GM12865 (cell line): Measurements from ENCODE around the gene TPCN1.

ENCODE experiments used
- DNase-seq: peaks from one replicate; pipeline ENCODE4 v3.0.0; 2010; ENCODE audit warnings: low read depth
- H3K4me3 ChIP-seq: 2 replicates; pipeline ENCODE4 v1.5.1; 2011; ENCODE audit warnings: mild to moderate bottlenecking, low read depth, low read length, control low read depth
- TF ChIP-seq, protein P1 (sequence below): IDR thresholded peaks from 2 replicates; pipeline ENCODE4 v1.5.1; 2011; ENCODE audit warnings: low read length, control low read depth, low read depth, inconsistent platforms; ENCODE audit not compliant: insufficient read depth; ENCODE audit errors: missing control alignments

Gene TPCN1

DNA sequence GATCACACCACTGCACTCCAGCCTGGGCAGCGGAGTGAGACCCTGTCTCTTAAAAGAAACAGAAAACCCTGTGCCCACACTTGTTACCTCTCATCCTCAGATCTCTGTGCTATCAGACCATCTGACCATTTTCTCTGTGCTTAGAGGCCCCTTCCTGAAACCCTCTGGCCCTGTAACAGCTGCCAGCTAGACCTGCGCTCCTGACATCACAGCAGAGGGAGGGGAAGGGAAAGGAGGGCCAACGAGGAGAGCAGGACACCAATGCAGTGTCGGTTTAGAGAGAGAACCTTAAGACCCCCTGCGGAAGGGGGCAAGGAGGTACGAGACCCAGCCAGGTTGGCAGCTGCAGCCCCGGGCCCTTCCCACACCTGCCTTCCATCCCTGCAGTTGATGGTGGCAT is 71.3 kb downstream of the TPCN1 start:
- TF ChIP-seq, protein P1, sequence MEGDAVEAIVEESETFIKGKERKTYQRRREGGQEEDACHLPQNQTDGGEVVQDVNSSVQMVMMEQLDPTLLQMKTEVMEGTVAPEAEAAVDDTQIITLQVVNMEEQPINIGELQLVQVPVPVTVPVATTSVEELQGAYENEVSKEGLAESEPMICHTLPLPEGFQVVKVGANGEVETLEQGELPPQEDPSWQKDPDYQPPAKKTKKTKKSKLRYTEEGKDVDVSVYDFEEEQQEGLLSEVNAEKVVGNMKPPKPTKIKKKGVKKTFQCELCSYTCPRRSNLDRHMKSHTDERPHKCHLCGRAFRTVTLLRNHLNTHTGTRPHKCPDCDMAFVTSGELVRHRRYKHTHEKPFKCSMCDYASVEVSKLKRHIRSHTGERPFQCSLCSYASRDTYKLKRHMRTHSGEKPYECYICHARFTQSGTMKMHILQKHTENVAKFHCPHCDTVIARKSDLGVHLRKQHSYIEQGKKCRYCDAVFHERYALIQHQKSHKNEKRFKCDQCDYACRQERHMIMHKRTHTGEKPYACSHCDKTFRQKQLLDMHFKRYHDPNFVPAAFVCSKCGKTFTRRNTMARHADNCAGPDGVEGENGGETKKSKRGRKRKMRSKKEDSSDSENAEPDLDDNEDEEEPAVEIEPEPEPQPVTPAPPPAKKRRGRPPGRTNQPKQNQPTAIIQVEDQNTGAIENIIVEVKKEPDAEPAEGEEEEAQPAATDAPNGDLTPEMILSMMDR = no peak
- H3K4me3 ChIP-seq = no peak overlapping the region
- no peak for DNase-seq

DNA sequence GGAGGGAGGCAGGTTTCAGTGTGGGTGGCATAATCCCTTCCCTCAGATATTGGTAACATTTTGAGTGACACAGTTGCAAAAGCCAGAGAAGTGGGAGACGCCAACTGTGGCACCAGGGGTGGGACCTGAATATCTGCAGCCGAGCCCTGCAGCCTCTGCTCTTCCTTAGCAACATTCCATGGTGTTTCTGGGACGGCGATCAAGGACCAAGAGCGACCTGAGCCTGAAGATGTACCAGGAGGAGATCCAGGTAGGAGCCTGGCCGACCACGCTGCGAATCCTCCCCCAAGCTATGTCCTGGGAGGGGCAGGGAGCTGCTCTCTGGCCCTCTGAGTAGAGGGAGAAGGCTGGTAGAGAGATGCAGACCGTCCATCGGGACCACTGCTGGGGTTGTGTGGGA is 71.8 kb downstream of the TPCN1 start:
- DNase-seq = no peak
- TF ChIP-seq, protein P1 = no peak
- no peak overlapping the region for H3K4me3 ChIP-seq

DNA sequence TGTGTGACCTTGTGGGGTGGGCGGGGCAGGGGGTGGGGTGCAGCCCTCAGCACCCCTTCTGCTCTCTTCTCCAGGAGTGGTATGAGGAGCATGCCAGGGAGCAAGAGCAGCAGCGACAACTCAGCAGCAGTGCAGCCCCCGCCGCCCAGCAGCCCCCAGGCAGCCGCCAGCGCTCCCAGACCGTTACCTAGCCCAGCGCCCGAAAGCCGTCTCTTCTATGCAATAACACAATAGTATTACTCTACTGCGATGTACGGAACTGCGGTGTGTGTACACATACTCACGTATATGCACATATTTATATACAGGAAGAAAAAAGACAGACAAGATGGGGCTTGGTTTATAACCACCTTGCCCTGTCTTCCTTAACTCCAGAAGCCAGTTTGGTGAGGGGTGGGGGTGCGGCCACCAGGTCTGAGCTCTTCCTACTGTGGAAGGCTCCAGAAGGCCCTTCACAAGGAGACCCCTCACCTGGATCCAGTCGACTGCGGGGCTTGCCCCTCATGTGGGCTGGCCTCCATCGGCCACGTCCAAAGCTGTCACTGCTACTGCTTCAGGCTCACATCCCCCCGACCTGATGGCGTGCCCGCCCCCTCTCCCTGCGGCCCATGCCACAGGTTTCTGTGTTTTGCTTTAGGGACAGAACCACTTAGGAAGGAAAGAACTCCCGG is 74.8 kb downstream of the TPCN1 start:
- no peak overlapping the region for H3K4me3 ChIP-seq
- no peak for DNase-seq
- TF ChIP-seq, protein P1 = no peak

DNA sequence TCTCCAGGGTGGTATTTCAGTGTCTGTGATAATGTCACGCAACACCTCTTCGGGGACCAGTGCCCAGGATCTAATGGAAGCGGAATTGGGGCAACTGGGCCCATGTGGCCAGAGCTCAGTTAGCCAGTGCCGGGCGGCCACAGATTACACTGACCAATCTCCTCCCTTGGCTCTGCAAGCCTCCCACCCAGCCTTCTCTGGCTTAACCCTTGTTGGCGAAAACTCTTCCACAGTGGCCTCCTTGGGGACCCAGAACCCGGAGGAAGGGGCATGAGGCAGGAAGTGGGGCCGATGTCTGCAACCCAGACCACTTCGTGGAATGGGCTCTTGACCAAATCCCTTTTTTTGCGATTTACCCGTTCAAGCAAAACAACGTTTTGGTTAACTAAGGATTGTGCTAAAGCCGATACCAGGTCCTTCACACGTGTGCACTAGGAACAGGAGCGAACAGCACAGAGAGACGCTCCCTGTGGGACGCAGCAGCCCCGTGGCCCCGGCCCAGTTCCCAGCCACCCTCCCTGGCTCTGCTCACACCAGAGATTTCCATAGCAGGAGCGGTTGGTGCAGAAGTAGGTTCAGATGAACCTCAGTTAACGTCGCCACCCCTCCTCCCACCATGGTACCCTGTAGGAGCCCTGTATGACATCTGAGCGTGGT is 75.4 kb downstream of the TPCN1 start:
- no peak for DNase-seq
- TF ChIP-seq, protein P1 = no peak
- H3K4me3 ChIP-seq = no peak overlapping the region

DNA sequence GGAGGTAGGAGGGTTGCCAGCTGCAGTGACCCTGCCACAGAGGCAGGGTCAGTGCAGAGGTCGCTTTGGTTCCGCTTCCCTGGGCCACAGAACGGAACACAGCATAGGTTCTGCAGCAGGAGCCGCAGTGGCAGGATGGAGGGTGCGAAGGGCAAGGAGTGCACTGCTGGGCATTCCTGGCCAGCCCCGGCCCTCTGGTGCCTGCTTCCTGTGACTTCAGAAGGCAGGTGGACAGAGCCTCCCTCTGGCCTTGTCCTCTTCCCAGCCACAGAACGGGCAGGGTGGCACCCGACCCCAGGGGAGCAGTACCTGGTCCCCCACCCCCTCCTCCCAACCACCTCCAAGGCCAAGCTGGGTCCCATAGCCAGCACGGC is 75.9 kb downstream of the TPCN1 start:
- TF ChIP-seq, protein P1 = no peak
- DNase-seq = no peak

DNA sequence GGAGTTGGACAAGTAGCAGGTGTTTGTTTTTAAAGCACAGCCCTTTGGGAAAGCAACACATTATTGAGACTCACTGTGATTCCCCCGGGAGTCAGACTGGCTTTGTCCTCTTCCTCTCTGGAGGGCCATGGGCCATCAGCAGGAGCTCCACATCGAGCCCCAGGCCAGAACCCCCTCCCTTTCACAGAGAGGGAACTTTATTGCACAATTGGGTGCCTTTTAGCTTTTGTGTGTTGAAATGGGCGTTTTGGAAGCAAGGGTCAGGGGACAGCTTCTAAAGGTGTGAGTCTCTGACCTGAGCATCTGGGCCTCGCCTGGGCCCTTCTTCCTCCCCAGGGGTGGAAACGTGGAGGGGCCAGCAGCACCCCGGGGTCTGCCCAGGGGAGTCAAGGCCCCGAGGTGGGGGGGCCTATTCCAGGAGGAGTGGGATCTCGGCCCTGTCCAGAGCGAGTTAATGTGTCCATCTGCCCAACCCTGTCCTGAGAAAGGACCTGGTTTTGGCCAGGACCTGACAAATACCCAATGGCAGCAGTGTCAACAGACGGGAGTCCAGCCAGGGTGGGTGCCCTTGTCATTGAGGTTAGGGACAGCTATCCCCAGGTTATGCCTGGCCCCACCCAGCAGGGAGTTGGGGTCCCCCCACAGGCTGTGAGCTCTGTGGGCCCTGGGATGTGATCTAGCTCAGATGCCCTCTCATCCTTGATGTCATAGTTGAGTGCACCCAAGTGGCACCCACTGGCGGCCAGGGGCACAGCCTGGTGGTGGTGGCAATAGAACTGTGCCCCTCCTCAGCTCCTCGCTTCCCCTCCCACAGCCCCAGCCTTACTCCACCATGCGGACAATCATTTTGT is 76.6 kb downstream of the TPCN1 start:
- TF ChIP-seq, protein P1 = no peak
- no peak for DNase-seq
- H3K4me3 ChIP-seq = no peak overlapping the region

More for the DNA sequence above, 75.9 kb downstream of the TPCN1 start:
- no peak overlapping the region for H3K4me3 ChIP-seq
